ENCODE results near the gene PARD6A. TPM values are rescaled to one million over a fixed set of nuclear protein-coding genes. Genes with fewer than 3 reads are reported as not detected.

PARD6A gene
- total and polyA plus RNA-seq, 2 donors (not counting 3 experiments of a cell fraction or from before 2014, with no cell fraction given): 1.3 to 2.9 TPM

- POLR2A ChIA-PET: no interaction called here
These were observed 17.0 kb downstream of the PARD6A start for GRCh38 chr16:67677712-67678111.

More at GRCh38 chr16:67677712-67678111, 17.0 kb downstream of the PARD6A start:
- Histone ChIP-seq H3K9me3 (replicated peaks; ENCODE audit: control insufficient read depth, insufficient read depth, low read length) (no peaks in the 10 kb centered on the region), H3K4me3 (replicated peaks in 1 of 3; ENCODE audit: insufficient read depth in 1 of 3, low read depth in 1 of 3, low read length in 3 of 3) (no peak overlapping the region), H3K79me2 (ENCODE audit: control insufficient read depth, insufficient read depth, low read length) (no peaks in the 10 kb centered on the region), H3K9me1 (replicated peaks; ENCODE audit: control insufficient read depth, extremely low read depth, insufficient read depth, low read length) (no peaks in the 10 kb centered on the region), H3K36me3 (ENCODE audit: control insufficient read depth in 2 of 2, extremely low read depth in 1 of 2, insufficient read depth in 2 of 2, low read length in 2 of 2) (peaks cover 0 to 18% of the 10 kb centered on the region in 2 experiments), H3K9ac (replicated peaks; ENCODE audit: extremely low read depth, insufficient read depth, low read length) (no peak overlapping the region), H3K27ac (ENCODE audit: insufficient read depth, low read depth, low read length) (no peak overlapping the region), H3K27me3 (ENCODE audit: control insufficient read depth in 2 of 2, insufficient read depth in 2 of 2, low read length in 2 of 2) (no peaks in the 10 kb centered on the region), H3K4me2 (ENCODE audit: insufficient read depth, low read length) (no peak overlapping the region), H3K4me1 (ENCODE audit: control insufficient read depth, extremely low read depth, insufficient read depth, low read length) (peaks cover 26% of the 10 kb centered on the region), H4K20me1 (replicated peaks; ENCODE audit: control insufficient read depth, extremely low read depth, insufficient read depth, low read length) (no peaks in the 10 kb centered on the region), H2AFZ (ENCODE audit: low read depth, low read length) (no peak overlapping the region)
- no TSS peak for BruUV-seq (replicated peaks)
- dilution Hi-C loops (cut with MboI; ENCODE audit: extremely low pct_ligation_motif_present, low sequenced_read_pairs): loop anchor here (25.0 kb wide), 1 partner anchor 235 kb away; no protein-coding TSS in a partner anchor
- DNase-seq (ENCODE audit: low read depth, low spot score) (no peak), FAIRE-seq (no peak)
- TF ChIP-seq GATA2 (IDR thresholded peaks at IDR 0.05; ENCODE audit: insufficient read depth, insufficient read length, low read depth, low read length) (no peak), MYC (IDR thresholded peaks at IDR 0.05; ENCODE audit: low read depth, low read length) (no peak), CTCF (IDR thresholded peaks at IDR 0.05; ENCODE audit: extremely low read depth in 1 of 2, insufficient read depth in 1 of 2, low read depth in 1 of 2, low read length in 2 of 2) (no peak), EZH2 (IDR thresholded peaks at IDR 0.05; ENCODE audit: borderline replicate concordance, low read depth, low read length, severe bottlenecking) (no peak), POLR2AphosphoS5 (IDR thresholded peaks at IDR 0.05; ENCODE audit: insufficient read depth, low read depth, low read length) (no peak), FOS (IDR thresholded peaks at IDR 0.05; ENCODE audit: borderline replicate concordance, insufficient read depth, low read length) (no peak), JUN (IDR thresholded peaks at IDR 0.05; ENCODE audit: borderline replicate concordance, insufficient read depth, insufficient read length, low read depth) (no peak), MAX (IDR thresholded peaks at IDR 0.05; ENCODE audit: insufficient read depth, insufficient read length) (no peak), POLR2A (IDR thresholded peaks at IDR 0.05; ENCODE audit: low read depth, low read length) (no peak)
- CTCF ChIA-PET: interaction anchor here (1.5 to 2.4 kb wide), 2 partner anchors 124 to 138 kb away, joined by 5 to 18 read pairs; no protein-coding TSS in a partner anchor
- intact Hi-C loops (cut with micrococcal nuclease): no loop called here
